HepG2 (cell line): ENCODE data around the gene MALRD1.

Source experiments
- RFX1 ChIP-seq: fragments of 450-650 bp; IDR thresholded peaks from 2 replicates; pipeline ENCODE4 v1.6.1; 2017
- SP1 ChIP-seq, 2 experiments: fragments of 450-650 bp in 1 of 2; sonication (generic) in 1 of 2; formaldehyde crosslinking in 1 of 2; IDR thresholded peaks; 2 replicates each; pipeline versions ENCODE4 v1.4.0 to v1.6.1; 2016 to 2020; ENCODE audit warnings: missing genetic modification reagents in 1 of 2
- SP2 ChIP-seq: sonication (generic); formaldehyde crosslinking; IDR thresholded peaks from 2 replicates; pipeline ENCODE4 v1.5.1; 2020; ENCODE audit warnings: mild to moderate bottlenecking, missing genetic modification reagents
- TF ChIP-seq, protein P1 (sequence below): sonication (generic); formaldehyde crosslinking; IDR thresholded peaks from 2 replicates; pipeline ENCODE4 v1.8.0; 2022; ENCODE audit warnings: missing genetic modification reagents, mild to moderate bottlenecking, moderate library complexity, borderline replicate concordance
- TF ChIP-seq, protein P2 (sequence below): sonication (generic); formaldehyde crosslinking; IDR thresholded peaks from 2 replicates; pipeline ENCODE4 v1.8.1; 2023; ENCODE audit warnings: missing genetic modification reagents, inconsistent platforms, borderline replicate concordance
- TF ChIP-seq, protein P3 (sequence below): sonication (generic); formaldehyde crosslinking; IDR thresholded peaks from 2 replicates; pipeline ENCODE4 v1.4.0; 2020; ENCODE audit warnings: missing genetic modification reagents

DNA sequence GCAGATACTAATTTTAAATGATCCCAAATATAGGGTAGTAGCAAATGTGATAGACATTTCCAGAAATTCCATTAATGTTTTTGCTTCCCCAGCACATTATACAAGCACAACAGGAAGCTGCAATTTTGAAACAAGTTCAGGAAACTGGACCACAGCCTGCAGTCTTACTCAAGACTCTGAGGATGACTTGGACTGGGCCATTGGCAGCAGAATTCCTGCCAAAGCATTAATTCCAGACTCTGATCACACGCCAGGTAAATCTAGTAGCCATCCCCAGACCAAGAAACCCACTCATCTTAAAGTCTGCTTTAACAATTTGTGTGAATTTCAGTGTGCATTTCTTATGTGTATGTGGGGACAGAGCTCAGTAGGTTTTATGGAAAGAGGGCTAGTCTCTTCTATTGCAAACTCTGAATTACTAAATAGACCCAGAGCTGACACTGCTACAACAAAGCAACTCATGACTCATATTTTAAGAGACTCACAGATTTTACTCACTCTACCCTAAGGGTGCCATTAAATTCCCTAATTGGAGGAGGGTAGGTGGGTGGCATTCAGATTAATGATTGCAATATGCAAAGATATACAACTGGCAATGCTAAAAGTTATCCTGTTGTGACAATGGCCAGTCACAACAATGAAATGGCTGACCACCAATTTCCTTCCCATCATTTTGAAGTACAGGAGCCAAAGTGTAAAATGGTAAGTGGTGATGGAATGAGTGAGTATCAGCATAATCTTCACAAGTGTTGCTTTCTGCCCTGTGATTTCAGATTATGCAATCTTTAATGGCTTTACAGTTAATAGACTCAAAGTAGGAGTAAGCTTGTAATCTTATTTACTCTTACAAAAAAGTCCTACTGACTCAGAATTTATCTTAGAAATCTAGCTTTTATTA lies 450.0 kb downstream of the MALRD1 start:
- TF ChIP-seq RFX1 (no peak), SP1 (IDR thresholded peaks at IDR 0.05) (no peak), SP1 (CRISPR knock-in tag; IDR thresholded peaks at IDR 0.05) (no peak), SP2 (no peak)
- TF ChIP-seq, protein P1, sequence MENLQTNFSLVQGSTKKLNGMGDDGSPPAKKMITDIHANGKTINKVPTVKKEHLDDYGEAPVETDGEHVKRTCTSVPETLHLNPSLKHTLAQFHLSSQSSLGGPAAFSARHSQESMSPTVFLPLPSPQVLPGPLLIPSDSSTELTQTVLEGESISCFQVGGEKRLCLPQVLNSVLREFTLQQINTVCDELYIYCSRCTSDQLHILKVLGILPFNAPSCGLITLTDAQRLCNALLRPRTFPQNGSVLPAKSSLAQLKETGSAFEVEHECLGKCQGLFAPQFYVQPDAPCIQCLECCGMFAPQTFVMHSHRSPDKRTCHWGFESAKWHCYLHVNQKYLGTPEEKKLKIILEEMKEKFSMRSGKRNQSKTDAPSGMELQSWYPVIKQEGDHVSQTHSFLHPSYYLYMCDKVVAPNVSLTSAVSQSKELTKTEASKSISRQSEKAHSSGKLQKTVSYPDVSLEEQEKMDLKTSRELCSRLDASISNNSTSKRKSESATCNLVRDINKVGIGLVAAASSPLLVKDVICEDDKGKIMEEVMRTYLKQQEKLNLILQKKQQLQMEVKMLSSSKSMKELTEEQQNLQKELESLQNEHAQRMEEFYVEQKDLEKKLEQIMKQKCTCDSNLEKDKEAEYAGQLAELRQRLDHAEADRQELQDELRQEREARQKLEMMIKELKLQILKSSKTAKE (CRISPR knock-in tag), result no peak
- TF ChIP-seq, protein P2, sequence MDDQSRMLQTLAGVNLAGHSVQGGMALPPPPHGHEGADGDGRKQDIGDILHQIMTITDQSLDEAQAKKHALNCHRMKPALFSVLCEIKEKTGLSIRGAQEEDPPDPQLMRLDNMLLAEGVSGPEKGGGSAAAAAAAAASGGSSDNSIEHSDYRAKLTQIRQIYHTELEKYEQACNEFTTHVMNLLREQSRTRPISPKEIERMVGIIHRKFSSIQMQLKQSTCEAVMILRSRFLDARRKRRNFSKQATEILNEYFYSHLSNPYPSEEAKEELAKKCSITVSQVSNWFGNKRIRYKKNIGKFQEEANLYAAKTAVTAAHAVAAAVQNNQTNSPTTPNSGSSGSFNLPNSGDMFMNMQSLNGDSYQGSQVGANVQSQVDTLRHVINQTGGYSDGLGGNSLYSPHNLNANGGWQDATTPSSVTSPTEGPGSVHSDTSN, result no peak
- TF ChIP-seq, protein P3, sequence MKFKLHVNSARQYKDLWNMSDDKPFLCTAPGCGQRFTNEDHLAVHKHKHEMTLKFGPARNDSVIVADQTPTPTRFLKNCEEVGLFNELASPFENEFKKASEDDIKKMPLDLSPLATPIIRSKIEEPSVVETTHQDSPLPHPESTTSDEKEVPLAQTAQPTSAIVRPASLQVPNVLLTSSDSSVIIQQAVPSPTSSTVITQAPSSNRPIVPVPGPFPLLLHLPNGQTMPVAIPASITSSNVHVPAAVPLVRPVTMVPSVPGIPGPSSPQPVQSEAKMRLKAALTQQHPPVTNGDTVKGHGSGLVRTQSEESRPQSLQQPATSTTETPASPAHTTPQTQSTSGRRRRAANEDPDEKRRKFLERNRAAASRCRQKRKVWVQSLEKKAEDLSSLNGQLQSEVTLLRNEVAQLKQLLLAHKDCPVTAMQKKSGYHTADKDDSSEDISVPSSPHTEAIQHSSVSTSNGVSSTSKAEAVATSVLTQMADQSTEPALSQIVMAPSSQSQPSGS (CRISPR knock-in tag), result no peak
